SK-N-SH (cell line): Measurements from ENCODE around the gene BCR. TPM values are rescaled to one million over a fixed set of nuclear protein-coding genes. Genes with fewer than 3 reads are reported as not detected.

Experiments
- CTCF ChIA-PET: fragments of 300-600, 350-600 bp; formaldehyde crosslinking; extraction: SDS; loops from one replicate; lab custom pipeline; 2021; lab: Yijun Ruan, JAX
- POLR2A ChIA-PET: fragments of 350-600 bp; sonication (Branson Sonifier 250); formaldehyde crosslinking; extraction: SDS; loops from one replicate; lab custom pipeline; 2020; ENCODE audit warnings: antibody characterized with exemption, inconsistent platforms; lab: Yijun Ruan, JAX
- DNase-seq: peaks from one replicate; pipeline ENCODE4 v3.0.0; 2012
- H2AFZ ChIP-seq: fragments of 200-600 bp; sonication (generic); 2 replicates; pipeline ENCODE4 v1.8.1; 2016; ENCODE audit warnings: antibody characterized with exemption, mild to moderate bottlenecking, low read depth
- H3F3A ChIP-seq: fragments of 200-600 bp; sonication (generic); replicated peaks from 2 replicates; pipeline ENCODE3; 2016; ENCODE audit warnings: antibody characterized with exemption, mild to moderate bottlenecking; ENCODE audit not compliant: insufficient read depth
- H3K27ac ChIP-seq, 2 experiments: fragments of 200-500 bp in 1 of 2; fragments of 200-600 bp in 1 of 2; sonication (Bioruptor generic) in 1 of 2; sonication (generic), shearing (Covaris generic) in 1 of 2; 2 replicates each; pipeline versions ENCODE4 v1.5.1 to v1.6.1; 2014 to 2016; ENCODE audit warnings: low read depth in 2 of 2, inconsistent platforms in 1 of 2, low read length in 1 of 2, mild to moderate bottlenecking in 1 of 2, mixed read lengths in 1 of 2
- H3K27me3 ChIP-seq: fragments of 200-600 bp; sonication (generic), shearing (Covaris generic); 2 replicates; pipeline ENCODE4 v1.6.1; 2016; ENCODE audit warnings: mixed run types; ENCODE audit not compliant: insufficient read depth
- H3K36me3 ChIP-seq, 2 experiments: fragments of 200-500 bp in 1 of 2; fragments of 200-600 bp in 1 of 2; sonication (Bioruptor generic) in 1 of 2; sonication (generic) in 1 of 2; replicated peaks in 1 of 2; 2 replicates each; pipeline versions ENCODE3 to v1.5.1; 2014 to 2016; ENCODE audit warnings: low read length in 1 of 2, mild to moderate bottlenecking in 1 of 2; ENCODE audit not compliant: insufficient read depth in 2 of 2, control insufficient read depth in 1 of 2
- H3K4me1 ChIP-seq, 2 experiments: fragments of 200-500 bp in 1 of 2; fragments of 200-600 bp in 1 of 2; sonication (Bioruptor generic) in 1 of 2; sonication (generic), shearing (Covaris generic) in 1 of 2; 2 replicates each; pipeline versions ENCODE4 v1.5.1 to v1.6.1; 2014 to 2016; ENCODE audit warnings: low read depth in 1 of 2, low read length in 1 of 2, mixed run types in 1 of 2; ENCODE audit not compliant: insufficient read depth in 2 of 2, control insufficient read depth in 1 of 2
- H3K4me2 ChIP-seq: fragments of 200-600 bp; sonication (generic), shearing (Covaris generic); 2 replicates; pipeline ENCODE4 v1.6.1; 2017; ENCODE audit warnings: mixed run types
- H3K4me3 ChIP-seq, 2 experiments: fragments of 200-500 bp in 1 of 2; fragments of 200-600 bp in 1 of 2; sonication (Bioruptor generic) in 1 of 2; sonication (generic), shearing (Covaris generic) in 1 of 2; 2 replicates each; pipeline versions ENCODE4 v1.5.1 to v1.8.1; 2014 to 2016; ENCODE audit warnings: low read depth in 2 of 2, inconsistent platforms in 1 of 2, low read length in 1 of 2, mild to moderate bottlenecking in 1 of 2, mixed read lengths in 1 of 2, moderate library complexity in 1 of 2
- H3K79me2 ChIP-seq: fragments of 200-600 bp; sonication (generic); 2 replicates; pipeline ENCODE4 v1.8.1; 2017; ENCODE audit warnings: mild to moderate bottlenecking; ENCODE audit not compliant: insufficient read depth
- H3K9ac ChIP-seq: fragments of 200-600 bp; sonication (generic); 2 replicates; pipeline ENCODE4 v1.6.1; 2017; ENCODE audit warnings: mixed run types
- H3K9me2 ChIP-seq: fragments of 200-600 bp; sonication (generic); 2 replicates; pipeline ENCODE4 v1.6.1; 2017; ENCODE audit warnings: mixed run types
- H3K9me3 ChIP-seq: fragments of 200-600 bp; sonication (generic); 2 replicates; pipeline ENCODE4 v1.6.1; 2017; ENCODE audit warnings: mixed run types, mild to moderate bottlenecking, moderate library complexity
- H4K20me1 ChIP-seq: fragments of 200-600 bp; sonication (generic); 2 replicates; pipeline ENCODE4 v1.6.1; 2017; ENCODE audit warnings: mild to moderate bottlenecking, mixed run types; ENCODE audit not compliant: insufficient read depth
- CHD2 ChIP-seq: fragments of 150-350 bp; IDR thresholded peaks from 2 replicates; pipeline ENCODE4 v1.6.1; 2018; ENCODE audit warnings: low read length; ENCODE audit not compliant: partially characterized antibody
- CTCF ChIP-seq: fragments of 200-600 bp; sonication (generic); IDR thresholded peaks from 2 replicates; pipeline ENCODE4 v1.6.1; 2017; ENCODE audit warnings: antibody characterized with exemption, mild to moderate bottlenecking, moderate library complexity
- ELF1 ChIP-seq: IDR thresholded peaks from 2 replicates; pipeline ENCODE4 v1.4.0; 2012
- FOSL2 ChIP-seq: IDR thresholded peaks from 2 replicates; pipeline ENCODE4 v1.4.0; 2012; ENCODE audit warnings: low read depth, mild to moderate bottlenecking, moderate library complexity, borderline replicate concordance
- GABPA ChIP-seq: IDR thresholded peaks from 2 replicates; pipeline ENCODE4 v1.4.0; 2012; ENCODE audit warnings: low read depth, mild to moderate bottlenecking
- JUND ChIP-seq: IDR thresholded peaks from 2 replicates; pipeline ENCODE4 v1.4.0; 2012
- MAX ChIP-seq: IDR thresholded peaks from 2 replicates; pipeline ENCODE4 v1.4.0; 2012; ENCODE audit warnings: low read depth
- PBX3 ChIP-seq: IDR thresholded peaks from 2 replicates; pipeline ENCODE4; 2012
- POLR2AphosphoS5 ChIP-seq: IDR thresholded peaks from 2 replicates; pipeline ENCODE4 v1.6.1; 2012; ENCODE audit warnings: low read depth, low read length
- SMC3 ChIP-seq: IDR thresholded peaks from 2 replicates; pipeline ENCODE4 v1.6.1; 2012; ENCODE audit warnings: low read depth, low read length, improper control_type of control experiment
- USF1 ChIP-seq: IDR thresholded peaks from 2 replicates; pipeline ENCODE4 v1.4.0; 2012; ENCODE audit warnings: low read depth, borderline replicate concordance
- USF2 ChIP-seq: fragments of 150-350 bp; IDR thresholded peaks from 2 replicates; pipeline ENCODE4 v1.6.1; 2017; ENCODE audit warnings: antibody characterized with exemption, low read length, low read depth, borderline replicate concordance
- WGBS: methylation state at CpG from one replicate; pipeline ENCODE4 v1.1.6; 2017; ENCODE audit warnings: low lambda C conversion rate; 5-methylcytosine and 5-hydroxymethylcytosine counted together
- polyA plus RNA-seq, 3 experiments: library from polyadenylated mRNA; depleted of rRNA; stranded (reverse); fragments of >200 nt; gene quantifications; 2 replicates each; pipeline ENCODE4 v1.2.3, GENCODE V29; 2012

BCR gene
- polyA plus RNA-seq, 1 of the 3 experiments (the other 2 are of a cell fraction) = 50.9 TPM

GRCh38 chr22:23196165-23196564, 15.9 kb downstream of the BCR start:
- Histone ChIP-seq H3K9ac (no peak overlapping the region), H3K9me3 (no peaks in the 10 kb centered on the region), H4K20me1 (peaks cover 55% of the 10 kb centered on the region), H3K4me2 (no peak overlapping the region), H3K36me3 (peaks cover 0 to 3% of the 10 kb centered on the region in 2 experiments), H3K27me3 (no peaks in the 10 kb centered on the region), H2AFZ (no peak overlapping the region), H3K4me3 (no peak overlapping the region), H3F3A (no peaks in the 10 kb centered on the region), H3K27ac (no peak overlapping the region), H3K9me2 (no peaks in the 10 kb centered on the region)
- WGBS = 96% methylated on average over 10 of the region's 11 CpGs
- CTCF ChIA-PET = no interaction called here
- POLR2A ChIA-PET = no interaction called here
- no peak for DNase-seq
- TF ChIP-seq POLR2AphosphoS5 = no peak
- no peak for TF ChIP-seq MAX
- TF ChIP-seq SMC3 = no peak
- TF ChIP-seq ELF1 = no peak
- no peak for TF ChIP-seq PBX3
- no peak for TF ChIP-seq CHD2
- TF ChIP-seq CTCF = no peak
- no peak for TF ChIP-seq GABPA
- no peak for TF ChIP-seq JUND
- TF ChIP-seq, all 33 proteins: peak for 0
- peaks cover 0 to 23% of the 10 kb centered on the region in 2 experiments; a peak in 1 of 4 replicates for H3K4me1 ChIP-seq
- peaks cover 83% of the 10 kb centered on the region for H3K79me2 ChIP-seq

GRCh38 chr22:23197836-23198235, 17.5 kb downstream of the BCR start:
- TF ChIP-seq JUND (no peak), FOSL2 (no peak), USF2 (no peak), USF1 (no peak)
- no peak overlapping the region for H3K4me3 ChIP-seq
- H3K27ac ChIP-seq = no peak overlapping the region
- H3F3A ChIP-seq = no peaks in the 10 kb centered on the region
- no peak overlapping the region for H2AFZ ChIP-seq
- H3K79me2 ChIP-seq = peaks cover 69% of the 10 kb centered on the region; the same call in 1 of the 2 replicates
- ChIA-PET CTCF (interaction anchor here (0.6 kb wide), 1 partner anchor 127 kb away, joined by 4 read pairs; no protein-coding TSS in a partner anchor), POLR2A (interaction anchor here (0.6 kb wide), 1 partner anchor 626 kb away, joined by 3 read pairs; no protein-coding TSS in a partner anchor)
- peaks cover 0 to 12% of the 10 kb centered on the region in 2 experiments; a peak in 1 of 4 replicates for H3K4me1 ChIP-seq
- WGBS = 98% methylated on average over 8 of the region's 8 CpGs
- H3K9me2 ChIP-seq = no peaks in the 10 kb centered on the region
- H3K9me3 ChIP-seq = no peaks in the 10 kb centered on the region
- H3K36me3 ChIP-seq = no peaks in the 10 kb centered on the region
- peaks cover 44% of the 10 kb centered on the region for H4K20me1 ChIP-seq
- H3K27me3 ChIP-seq = no peaks in the 10 kb centered on the region
- DNase-seq = no peak
- no peak overlapping the region for H3K9ac ChIP-seq
- no peak overlapping the region for H3K4me2 ChIP-seq
